NOMO-1 treated with DMSO at 0.1 percent for 48 hours (cell line): ENCODE results near the gene PNPO.

Source experiments
- DNase-seq: peaks from one replicate; lab custom pipeline; 2025; ENCODE audit not compliant: unreplicated experiment; lab: John Stamatoyannopoulos, UW

Gene PNPO

DNA sequence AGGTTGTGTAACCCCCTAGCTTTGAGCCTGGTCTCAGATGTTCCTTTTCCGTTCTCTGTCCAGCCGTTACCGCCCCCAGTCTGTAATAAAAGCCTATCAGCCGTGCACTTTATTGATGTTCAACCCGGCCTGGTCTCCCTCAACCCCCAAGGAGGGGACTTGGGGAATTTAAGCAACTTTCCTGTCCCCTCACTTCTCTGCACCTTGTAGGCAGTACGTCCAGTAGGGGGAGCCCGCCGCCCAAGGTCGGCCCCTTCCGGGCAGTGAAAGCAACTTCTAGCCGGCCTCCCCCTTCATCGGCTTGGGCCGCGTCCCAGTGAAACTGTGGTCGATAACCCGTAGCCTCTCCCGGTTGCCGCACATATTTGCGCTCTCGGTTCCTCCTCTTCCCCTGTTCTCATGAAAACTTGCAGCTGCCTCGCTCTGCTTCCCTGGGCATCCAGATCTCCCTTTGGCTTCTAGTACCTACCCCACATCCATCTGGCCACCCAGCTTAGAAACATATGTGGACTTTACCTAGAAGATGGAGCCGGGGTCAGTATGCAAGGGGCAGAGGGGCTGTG lies 7.9 kb downstream of the PNPO start:
- peak; percentile 68 for DNase-seq

DNA sequence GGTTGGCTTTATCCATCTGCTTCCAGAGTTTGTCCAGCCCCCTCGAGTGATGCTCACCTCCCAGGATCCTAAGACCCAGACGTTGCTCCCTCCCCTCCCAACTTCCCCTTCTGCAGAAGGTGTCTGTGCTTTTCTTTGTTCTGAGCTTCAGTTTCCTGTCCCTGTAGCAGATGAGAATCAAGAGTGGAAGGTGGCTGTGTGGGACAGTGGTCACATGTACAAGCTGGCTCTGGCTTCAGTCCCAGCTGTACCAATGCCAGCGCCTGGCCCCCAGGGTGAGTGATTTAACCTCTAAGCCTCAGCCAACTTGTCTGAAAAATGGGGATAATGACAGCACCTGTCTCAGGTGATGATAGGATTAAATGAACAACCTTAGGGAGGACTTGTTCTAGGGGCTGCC lies 8.6 kb downstream of the PNPO start:
- peak; percentile 11 for DNase-seq

DNA sequence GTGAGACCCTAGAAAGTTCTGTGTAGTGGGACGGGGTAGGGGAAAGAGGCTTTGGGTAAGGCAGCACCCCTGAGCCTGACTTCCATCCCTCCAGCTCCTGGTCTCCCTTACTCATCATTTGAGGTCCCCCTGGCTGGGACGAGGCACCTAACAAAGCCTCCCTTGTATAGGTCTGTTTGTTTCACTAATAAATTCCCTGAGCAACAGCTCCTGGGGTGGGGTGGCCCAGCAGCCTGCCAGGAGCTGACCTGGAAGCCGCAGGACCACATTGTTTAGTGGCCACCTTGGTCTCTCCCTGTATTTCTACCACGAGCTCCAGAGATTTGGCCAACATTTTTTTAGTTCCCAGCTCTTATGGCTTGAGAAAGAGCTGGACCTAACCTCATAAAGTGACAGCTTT lies 9.1 kb downstream of the PNPO start:
- no peak for DNase-seq

DNA sequence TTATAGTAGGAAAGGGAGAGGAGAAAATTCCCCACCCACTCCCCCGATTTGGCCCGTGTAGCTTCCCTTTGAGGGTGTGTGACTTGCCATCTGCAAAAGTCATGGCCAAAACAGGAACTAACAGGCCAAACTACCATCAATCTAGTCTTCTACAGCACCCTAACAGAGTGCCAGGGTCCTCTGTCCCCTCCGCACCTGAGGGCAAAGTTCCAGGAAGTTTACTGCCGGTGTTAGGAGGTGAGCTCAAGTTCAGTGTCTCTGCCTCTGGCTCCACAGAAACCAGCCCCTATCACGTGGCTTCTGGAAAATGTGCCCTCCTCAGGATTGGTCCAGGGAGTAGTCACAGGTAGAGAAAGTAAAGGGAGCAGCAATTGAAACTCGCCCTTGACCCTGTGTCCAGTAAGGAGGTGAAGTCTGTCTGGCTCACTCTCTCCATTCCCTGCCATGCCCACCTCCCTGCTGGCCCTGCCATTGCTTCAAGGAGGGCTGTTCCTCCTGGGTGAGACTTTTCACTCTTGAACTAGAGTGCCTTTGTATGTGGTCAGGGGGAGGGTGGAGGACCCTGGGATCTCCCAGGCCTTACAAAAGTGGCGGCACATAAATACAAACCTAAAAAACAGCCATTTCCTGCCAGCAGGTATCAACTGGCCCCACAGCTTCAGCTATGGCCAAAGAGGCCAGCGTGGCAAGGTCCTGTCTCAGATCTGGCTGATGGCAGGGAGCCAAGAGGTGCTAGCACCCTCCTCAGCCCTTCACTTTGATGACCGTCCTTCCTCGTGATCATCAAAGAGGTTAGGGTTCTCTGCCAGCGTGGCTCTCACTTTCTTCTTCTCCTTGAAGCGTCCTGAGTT lies 11.0 kb downstream of the PNPO start:
- no peak for DNase-seq

DNA sequence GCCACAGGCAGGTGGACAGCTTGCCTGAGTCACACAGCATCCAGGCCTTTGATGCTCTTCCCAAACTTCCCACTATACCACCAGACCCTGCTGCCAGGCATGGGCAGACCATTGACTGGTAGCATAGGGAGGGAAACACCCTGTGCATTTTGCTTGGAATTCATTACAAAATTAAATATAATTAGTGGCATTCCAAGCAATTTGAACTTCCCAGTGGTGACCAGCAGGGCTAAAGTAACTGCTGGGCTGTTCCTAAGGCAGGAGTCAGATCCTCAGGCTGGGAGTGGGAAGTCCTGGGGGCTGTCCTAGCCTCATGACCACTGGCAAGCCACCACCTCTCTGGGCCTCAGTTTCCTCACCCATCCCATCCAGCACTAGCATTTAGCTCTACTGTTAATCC lies 12.5 kb downstream of the PNPO start:
- DNase-seq, result no peak

DNA sequence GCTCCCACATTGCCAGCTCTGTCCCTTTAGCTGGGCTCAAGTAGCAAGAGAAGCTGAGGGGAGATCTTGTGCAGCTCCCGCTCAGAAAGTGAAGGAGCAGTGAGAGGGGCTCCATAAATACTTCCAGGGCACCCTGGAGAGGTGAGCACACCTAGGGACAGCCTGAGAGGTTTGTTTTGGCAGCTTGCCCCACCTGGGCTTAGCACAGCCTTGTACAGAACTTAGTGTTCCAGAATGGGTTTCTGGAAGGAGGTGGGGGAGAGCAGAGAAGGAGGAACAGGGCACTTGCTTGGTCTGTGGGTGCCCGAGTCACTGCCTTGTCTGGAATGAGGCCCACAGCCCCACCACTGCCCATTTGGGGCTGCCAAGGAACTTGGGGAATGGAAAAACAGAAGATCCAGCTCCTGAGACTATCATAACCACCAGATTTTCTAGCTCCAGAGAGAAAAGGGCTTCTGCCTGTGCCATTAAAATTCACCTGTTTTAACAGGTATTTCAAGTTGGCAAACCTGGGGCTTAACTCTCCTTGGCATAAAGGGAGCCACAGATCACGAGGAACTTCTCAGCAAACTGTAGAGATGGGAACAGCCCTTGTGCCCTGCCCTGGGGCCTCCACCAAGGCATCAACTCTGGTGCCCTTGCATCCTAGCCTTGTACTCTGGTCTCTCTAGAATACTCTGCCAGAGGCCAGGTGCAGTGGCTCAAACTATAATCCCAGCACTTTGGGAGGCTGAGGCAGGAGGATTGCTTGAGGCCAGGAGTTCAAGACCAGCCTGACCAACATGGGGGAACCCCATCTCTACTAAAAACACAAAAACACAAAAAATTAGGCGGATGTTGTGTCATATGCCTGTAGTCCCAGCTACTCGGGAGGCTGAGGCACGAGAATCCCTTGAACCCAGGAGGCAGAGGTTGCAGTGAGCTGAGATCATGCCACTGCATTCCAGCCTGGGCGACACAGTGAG lies 14.4 kb downstream of the PNPO start:
- no peak for DNase-seq

DNA sequence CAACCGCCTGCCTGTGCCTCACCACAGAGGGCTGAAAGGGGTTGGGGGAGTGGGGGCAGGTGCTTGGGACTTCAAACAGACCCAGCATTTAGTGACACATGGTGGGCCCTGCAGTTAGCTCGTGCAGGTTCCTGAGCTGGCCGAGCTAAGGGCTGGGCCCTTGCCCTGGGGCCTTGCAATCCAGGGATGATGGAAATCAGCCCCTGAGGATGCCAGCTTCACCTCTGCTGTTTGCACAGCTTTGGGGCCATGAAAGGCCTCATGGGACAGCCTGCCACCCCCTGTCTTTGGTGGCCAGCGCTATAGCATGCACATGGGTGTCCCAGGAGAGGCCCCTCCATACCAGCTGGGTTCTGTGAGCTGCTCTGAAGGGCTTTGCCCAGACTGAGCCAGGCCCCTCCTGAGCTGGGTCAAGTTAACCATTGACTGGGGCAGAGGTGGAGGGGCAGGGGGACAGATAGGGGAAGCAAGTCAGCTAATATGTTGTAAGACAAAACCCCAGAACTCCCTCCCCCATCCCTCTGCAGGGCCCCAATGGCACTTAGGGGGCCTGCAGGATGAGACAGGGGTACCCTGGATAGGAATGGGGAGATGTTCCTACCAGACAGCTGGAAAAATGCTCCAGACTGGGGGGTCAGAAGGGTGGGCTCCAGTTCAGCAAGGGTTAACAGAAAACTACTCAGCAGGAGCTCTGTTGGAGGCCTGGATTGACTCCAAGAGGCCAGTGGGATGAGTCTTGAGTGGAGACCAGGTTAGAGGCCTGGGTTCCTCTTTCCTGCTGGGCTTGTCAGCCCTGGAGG lies 15.6 kb downstream of the PNPO start:
- DNase-seq, result no peak

DNA sequence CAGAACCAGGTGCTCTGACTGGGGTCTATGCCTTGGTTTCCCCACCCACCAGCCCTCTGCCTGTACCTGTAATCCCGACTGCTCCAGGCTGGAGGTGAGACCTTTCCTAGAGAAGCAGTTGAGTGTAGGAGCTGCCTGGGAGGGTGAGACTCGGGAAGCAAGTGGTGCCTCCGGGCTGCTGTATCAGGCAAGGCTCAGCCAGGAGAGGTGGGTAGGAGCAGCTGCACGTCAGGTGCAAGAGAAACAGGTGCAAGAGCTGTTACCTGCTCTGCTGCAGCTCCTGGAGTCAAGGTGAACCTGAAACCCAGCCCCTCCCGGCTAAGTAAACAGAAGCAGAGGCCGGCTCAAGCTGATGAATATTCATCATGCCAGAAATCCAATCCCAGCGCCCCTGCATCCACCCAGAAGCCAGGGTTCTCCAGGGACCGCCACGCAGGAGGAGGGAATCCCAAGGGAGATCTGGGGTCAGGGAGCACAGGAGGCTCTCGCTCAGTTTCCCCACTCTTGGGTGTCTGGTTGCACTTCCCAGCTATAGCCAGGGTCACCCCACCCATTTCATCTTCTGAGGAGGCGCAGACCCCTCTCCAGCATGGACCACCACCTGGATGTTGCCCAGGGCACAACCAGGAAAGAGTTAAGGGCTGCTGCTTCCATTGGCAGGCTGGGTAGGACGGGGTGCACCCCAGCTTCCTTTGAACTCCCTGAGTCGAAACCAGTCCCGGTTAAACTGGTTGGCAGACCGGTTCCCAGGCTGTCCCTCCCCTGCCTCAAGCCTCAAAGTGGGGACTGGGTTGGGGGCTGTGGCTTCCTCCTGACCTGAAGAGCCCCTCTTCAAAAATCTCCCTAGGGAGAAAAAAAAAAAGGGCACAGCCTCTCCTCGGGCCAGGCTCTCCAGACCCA lies 16.5 kb downstream of the PNPO start, which contains the start of gene PRR15L:
PRR15L (minus strand) TSS at position 293 of the 900 bp plus-strand sequence. CDS start 4,649 bp downstream, outside the sequence.
- no peak for DNase-seq

DNA sequence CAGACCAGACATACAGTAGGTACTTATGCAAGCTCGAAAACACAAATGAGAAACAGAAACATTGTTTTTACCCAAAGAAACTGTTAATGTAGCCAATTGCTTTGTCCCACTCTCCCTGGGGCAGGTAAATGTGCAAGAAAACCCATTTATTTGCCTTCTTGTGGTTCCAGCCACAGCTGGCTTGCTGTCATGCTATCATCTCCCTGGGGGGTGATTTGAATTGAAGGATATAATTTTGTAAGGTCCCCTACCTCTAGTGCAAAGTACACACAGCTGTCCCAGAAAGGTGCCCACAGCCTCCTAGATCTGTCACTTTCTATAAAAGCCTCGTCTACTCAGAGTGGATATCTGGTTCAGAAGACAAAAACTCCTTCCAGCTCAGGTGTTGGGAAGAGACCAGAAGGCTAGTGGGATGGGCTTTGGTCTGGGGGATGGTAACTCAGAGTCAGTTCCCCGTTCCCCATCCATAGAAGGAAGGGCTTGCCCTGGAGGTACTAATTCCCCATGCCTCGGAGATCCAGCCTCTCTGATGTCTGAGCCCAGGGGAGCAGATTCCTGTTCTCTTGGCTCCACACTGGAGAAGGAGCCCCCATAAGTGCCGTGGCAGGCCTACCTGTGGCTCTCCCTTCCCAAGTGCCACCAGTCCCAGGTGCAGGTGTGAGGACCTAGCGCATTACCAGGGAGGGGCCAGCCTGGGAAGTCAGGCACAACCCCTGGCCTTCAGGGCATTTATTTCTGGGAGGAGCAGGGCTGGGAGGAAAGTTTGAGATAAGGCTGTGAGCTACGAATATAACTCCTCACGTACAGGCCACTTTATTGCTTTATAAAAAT lies 18.7 kb downstream of the PNPO start:
- no peak for DNase-seq

DNA sequence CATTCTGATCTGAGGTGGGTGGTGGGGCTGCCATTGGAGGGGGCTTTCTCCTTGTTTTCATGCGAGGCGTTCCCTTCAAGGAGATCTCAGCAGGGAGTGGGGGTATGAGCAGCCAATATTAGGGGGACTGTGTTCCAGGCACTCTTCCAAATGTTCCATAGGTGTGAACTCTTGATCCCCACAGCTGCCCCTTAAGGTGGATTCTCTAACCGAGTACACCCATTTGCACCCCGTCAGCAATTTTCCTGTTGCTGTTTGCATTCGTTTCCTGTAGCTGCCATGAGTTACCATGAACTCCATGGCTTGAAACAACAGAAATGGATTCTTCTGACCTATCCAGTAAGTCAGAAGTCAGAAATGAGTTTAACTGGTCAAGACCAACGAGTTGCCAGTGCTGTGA lies 20.0 kb downstream of the PNPO start:
- no peak for DNase-seq

DNA sequence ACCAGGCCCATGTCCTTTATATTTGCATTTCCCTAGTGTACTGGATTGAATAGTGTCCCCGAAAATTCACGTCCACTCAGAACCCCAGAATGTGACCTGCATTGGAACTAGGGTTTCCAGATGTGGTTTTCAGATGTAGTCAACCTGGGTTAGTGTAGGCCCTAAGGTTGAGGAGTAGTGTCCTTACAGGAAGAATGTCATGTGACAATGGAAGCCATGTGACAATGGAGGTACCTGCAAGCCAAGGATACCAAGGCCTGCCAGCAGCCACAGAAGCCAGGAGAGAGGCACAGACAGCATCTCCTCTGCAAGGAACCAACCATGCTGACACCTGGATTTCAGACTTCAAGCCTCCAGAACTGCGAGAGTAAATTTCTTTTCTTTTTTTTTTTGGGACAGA lies 21.5 kb downstream of the PNPO start:
- DNase-seq, result no peak

DNA sequence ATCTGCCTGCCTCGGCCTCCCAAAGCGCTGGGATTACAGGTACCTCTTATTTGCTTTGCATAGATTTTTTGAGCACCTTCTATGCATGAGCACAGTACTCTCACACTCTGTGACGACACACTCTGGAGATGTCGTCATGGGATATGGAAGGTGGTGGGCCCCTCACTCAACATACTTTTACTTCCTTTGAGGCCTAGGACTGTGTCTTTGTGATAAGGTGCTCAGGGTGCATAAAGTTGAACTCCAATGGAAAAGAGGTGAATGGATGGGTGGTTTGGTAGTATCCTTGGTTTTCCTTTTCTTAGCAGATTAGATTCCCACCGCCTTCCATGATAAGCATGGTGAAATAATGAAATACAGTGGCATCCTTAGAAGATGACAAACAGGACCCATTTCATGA lies 23.5 kb downstream of the PNPO start:
- DNase-seq, result no peak

DNA sequence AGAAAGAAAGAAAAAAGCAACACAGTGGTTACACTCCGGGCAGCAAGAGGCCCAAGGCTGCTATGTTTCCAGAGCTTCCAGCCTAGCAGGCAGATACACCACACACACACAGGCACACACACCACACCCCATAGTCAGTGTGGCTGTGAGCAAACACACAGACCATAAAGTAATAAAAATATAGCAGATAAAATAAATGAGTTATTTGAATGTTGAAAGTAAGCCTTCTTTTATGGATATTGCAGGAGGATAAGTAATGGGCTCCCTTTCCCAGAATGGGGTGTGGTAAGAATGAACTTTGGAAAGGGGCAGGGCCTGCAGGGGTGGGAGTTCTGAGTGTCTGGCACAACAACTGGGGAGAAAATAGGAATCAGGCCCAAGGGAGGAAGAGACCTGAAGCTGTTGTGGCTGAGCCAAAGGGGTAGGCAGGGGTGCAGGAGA lies 24.7 kb downstream of the PNPO start:
- DNase-seq, result no peak

DNA sequence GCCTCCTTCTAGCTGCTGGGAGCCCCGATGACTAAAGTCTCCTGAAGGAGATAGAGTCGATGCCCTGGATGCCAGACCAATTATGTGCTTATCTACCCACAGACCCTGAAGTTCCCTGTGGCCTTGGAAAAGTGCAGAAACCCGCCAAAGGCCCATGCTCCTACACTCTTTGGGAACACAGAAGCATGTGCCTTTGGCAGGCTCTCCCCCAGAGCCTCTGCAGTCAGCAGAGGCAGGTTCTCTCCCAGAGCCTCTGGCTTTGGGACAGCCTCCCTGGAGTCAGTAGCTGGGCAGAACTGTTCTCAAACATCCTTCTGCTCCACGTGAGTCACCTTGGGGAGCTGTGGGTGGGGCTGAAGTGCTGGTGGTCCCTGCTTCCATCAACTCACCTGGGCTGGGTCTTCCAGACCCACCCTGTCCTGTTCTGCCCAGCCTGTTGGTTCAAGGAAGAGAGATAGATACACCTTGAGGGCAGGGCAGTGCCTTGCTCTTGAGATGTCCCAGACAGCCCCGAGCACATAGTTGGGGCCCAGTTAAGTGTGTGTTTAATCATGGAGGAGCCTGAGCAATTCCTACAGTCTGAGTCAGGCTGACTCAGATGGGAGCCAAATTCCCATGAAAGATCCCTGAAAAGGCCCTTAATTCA lies 26.4 kb downstream of the PNPO start:
- DNase-seq, result no peak

DNA sequence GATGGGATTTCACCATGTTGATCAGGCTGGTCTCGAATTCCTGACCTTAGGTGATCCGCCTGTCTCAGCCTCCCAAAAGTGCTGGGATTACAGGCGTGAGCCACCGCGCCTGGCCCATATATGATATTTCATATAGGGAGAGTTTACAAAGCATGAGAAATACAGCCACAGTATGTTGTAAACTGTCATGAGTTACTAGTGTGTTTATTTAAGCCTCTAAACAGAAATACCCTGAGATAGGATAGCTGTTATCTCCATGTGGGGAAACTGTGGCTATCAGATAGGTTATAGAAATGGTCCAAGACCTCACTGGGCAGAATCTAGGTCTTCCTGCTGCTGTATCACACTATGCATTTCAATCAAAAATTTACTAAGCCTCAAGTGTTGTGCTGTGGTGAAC lies 27.5 kb downstream of the PNPO start:
- DNase-seq, result no peak

DNA sequence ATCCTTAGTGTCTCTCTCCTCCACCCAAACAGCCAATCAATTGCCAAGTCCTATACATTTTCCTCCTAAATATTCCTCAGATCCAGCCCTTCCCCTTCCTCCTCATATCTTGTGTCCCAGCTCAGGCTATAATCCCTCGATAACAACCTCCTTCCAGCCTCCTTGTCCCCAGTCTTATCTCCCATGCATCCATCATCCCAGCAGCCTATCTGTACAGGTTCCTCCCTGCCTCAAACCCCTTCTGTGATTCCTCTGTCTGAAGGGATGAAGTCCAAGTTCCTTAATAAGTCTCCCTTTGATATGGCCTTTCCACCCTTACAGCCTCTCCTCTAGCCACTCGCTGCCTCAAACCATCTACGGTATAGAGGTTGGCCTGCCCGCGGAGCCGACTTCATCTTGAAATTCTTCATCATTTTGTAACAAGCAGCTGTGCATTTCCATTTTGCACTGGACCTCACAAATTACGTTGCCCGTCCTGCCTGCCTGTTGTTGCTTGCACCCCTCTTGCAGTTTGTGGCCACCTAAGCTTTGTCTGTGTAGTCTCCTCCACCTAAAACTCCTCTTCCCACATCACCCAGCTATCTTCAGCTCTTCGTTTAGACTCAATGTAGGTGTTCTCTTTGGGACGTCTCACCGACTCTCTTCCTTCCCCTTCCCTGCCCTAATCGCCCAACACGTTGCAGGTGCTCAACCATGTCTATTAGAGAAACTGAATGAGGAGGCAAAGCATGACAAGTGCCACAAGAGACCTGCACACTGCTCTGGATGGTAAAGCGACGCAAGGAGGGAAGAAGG lies 28.8 kb downstream of the PNPO start:
- no peak for DNase-seq

DNA sequence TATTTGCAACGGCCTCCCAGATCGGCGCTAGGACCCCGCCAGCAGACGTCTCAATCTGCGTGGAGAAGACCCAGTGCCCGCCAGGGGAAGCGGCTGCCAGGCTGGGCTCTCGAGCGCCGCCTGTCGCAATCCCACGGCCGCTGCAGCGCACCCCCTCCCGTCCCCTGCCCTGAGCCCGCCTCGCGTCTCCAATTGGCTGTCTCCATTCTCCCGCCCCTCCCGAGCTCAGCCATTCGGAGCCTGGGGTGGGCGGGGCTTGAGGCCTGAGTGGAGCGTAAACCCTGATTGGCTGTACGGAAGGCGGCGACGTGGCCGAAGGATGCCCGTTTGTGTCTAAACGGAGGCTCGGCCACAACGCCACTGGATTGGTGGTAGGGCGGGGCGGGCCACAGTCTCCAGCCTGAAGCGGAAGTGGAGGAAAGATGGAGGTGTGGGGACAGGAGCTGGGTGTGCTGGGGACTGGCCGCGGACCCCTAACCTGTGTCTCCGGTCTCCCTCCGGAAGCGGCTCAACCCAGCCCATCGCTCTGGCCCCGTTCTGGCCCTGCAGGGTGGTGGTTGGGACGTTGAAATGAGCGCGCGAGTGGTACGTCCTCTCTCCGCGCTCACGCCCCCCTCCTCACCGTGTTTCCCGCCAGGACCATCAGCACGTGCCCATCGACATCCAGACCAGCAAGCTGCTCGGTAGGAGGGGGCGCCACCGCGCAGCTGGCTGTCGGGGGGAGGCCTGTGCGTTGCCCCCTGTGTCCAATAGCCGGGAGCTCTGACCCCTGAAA lies 29.5 kb downstream of the PNPO start, which contains the start of gene CDK5RAP3:
CDK5RAP3 (plus strand) TSS at position 389 of the 775 bp plus-strand sequence; CDS start at position 423, 34 bp downstream.
- peak; percentile 100 for DNase-seq
